H1 (cell line): Measurements from ENCODE around the gene TEX14. TPM values are rescaled to one million over a fixed set of nuclear protein-coding genes. Genes with fewer than 3 reads are reported as not detected.

ENCODE experiments used
- CTCF ChIA-PET: fragments of 300-600 bp; sonication (Branson Sonifier 250); formaldehyde crosslinking; loops from one replicate; lab custom pipeline; 2021; ENCODE audit not compliant: partially characterized antibody; lab: Charles Lee
- POLR2A ChIA-PET: fragments of 300-600 bp; sonication (Branson Sonifier 250); formaldehyde crosslinking; loops from one replicate; lab custom pipeline; 2021; ENCODE audit warnings: inconsistent platforms; ENCODE audit not compliant: partially characterized antibody; lab: Charles Lee
- DNase-seq, 2 experiments: peaks; one replicate each; pipeline versions ENCODE4 v3.0.0 to v3.0.0-alpha.2; 2010 to 2022; ENCODE audit warnings: low spot score in 2 of 2, low read depth in 1 of 2, mixed read lengths in 1 of 2
- FAIRE-seq: peaks from 2 replicates; lab custom pipeline; 2011; peaks lifted over from hg19 to GRCh38; lab: Jason Lieb, UNC
- H2AFZ ChIP-seq: 2 replicates; pipeline ENCODE4 v1.8.1; 2012; ENCODE audit warnings: low read length, inconsistent platforms
- H2AK5ac ChIP-seq: 2 replicates; pipeline ENCODE4 v1.6.1; 2013; ENCODE audit warnings: low read depth, low read length
- H2BK120ac ChIP-seq: replicated peaks from 2 replicates; pipeline ENCODE3; 2013; ENCODE audit warnings: low read depth, low read length, inconsistent platforms
- H2BK12ac ChIP-seq: 2 replicates; pipeline ENCODE4 v1.6.1; 2013; ENCODE audit warnings: low read depth, low read length
- H2BK15ac ChIP-seq: 2 replicates; pipeline ENCODE4 v1.6.1; 2013; ENCODE audit warnings: low read length
- H2BK20ac ChIP-seq: 2 replicates; pipeline ENCODE4 v1.6.1; 2013; ENCODE audit warnings: low read length
- H2BK5ac ChIP-seq: 2 replicates; pipeline ENCODE4 v1.6.1; 2013; ENCODE audit warnings: low read depth, low read length
- H3K14ac ChIP-seq: 2 replicates; pipeline ENCODE4 v1.6.1; 2013; ENCODE audit warnings: inconsistent platforms; ENCODE audit not compliant: insufficient read length
- H3K18ac ChIP-seq: 2 replicates; pipeline ENCODE4 v1.6.1; 2013; ENCODE audit warnings: low read length; ENCODE audit errors: extremely low read depth
- H3K23ac ChIP-seq: 2 replicates; pipeline ENCODE4 v1.6.1; 2013; ENCODE audit warnings: inconsistent platforms; ENCODE audit not compliant: insufficient read length
- H3K23me2 ChIP-seq: 2 replicates; pipeline ENCODE4 v1.6.1; 2013; ENCODE audit warnings: low read depth, low read length
- H3K27ac ChIP-seq: 2 replicates; pipeline ENCODE4 v1.6.1; 2011; ENCODE audit warnings: low read depth, low read length, inconsistent platforms
- H3K27me3 ChIP-seq, 4 experiments: replicated peaks in 1 of 4; 1 replicate in 1 of 4; 2 replicates in 3 of 4; pipeline versions ENCODE4 v1.6.1 to v1.8.1; 2011 to 2013; ENCODE audit warnings: low read length in 3 of 4, mild to moderate bottlenecking in 3 of 4, inconsistent platforms in 2 of 4, mixed read lengths in 2 of 4, moderate library complexity in 1 of 4; ENCODE audit not compliant: control insufficient read depth in 3 of 4, insufficient read depth in 3 of 4; ENCODE audit errors: extremely low read depth in 1 of 4
- H3K36me3 ChIP-seq, 4 experiments: 2 replicates each; pipeline versions ENCODE4 v1.6.1 to v1.8.1; 2011 to 2013; ENCODE audit warnings: mild to moderate bottlenecking in 4 of 4, low read length in 3 of 4, moderate library complexity in 2 of 4, control low read depth in 1 of 4, inconsistent platforms in 1 of 4; ENCODE audit not compliant: insufficient read depth in 4 of 4, control insufficient read depth in 2 of 4
- H3K4ac ChIP-seq: replicated peaks from 2 replicates; pipeline ENCODE3; 2013; ENCODE audit warnings: low read length, low read depth, mixed read lengths, inconsistent platforms; ENCODE audit not compliant: insufficient read length
- H3K4me1 ChIP-seq, 4 experiments: replicated peaks in 1 of 4; 1 replicate in 1 of 4; 2 replicates in 3 of 4; pipeline versions ENCODE4 v1.6.1 to v1.8.1; 2011 to 2013; ENCODE audit warnings: low read length in 3 of 4, inconsistent platforms in 2 of 4, mixed read lengths in 1 of 4; ENCODE audit not compliant: insufficient read depth in 4 of 4, control insufficient read depth in 3 of 4
- H3K4me2 ChIP-seq, 2 experiments: 2 replicates each; pipeline versions ENCODE4 v1.6.1 to v1.8.1; 2011 to 2013; ENCODE audit warnings: low read depth in 2 of 2, low read length in 2 of 2, control low read depth in 1 of 2, inconsistent platforms in 1 of 2, mild to moderate bottlenecking in 1 of 2; ENCODE audit not compliant: insufficient read depth in 1 of 2
- H3K4me3 ChIP-seq, 4 experiments: fragments of 200-600, 300-600 bp in 1 of 4; sonication (generic), shearing (Covaris generic), sonication (Bioruptor Twin) in 1 of 4; 2 replicates each; pipeline versions ENCODE4 v1.5.1 to v1.8.1; 2011 to 2016; ENCODE audit warnings: low read length in 4 of 4, low read depth in 3 of 4, control low read depth in 2 of 4, inconsistent platforms in 2 of 4, mild to moderate bottlenecking in 2 of 4, mixed read lengths in 1 of 4, moderate library complexity in 1 of 4; ENCODE audit not compliant: insufficient read depth in 2 of 4; ENCODE audit errors: extremely low read depth in 1 of 4
- H3K56ac ChIP-seq: replicated peaks from 2 replicates; pipeline ENCODE3; 2013; ENCODE audit warnings: low read depth, mild to moderate bottlenecking, mixed read lengths, low read length, inconsistent platforms; ENCODE audit not compliant: insufficient read length
- H3K79me1 ChIP-seq: 2 replicates; pipeline ENCODE4 v1.6.1; 2013; ENCODE audit warnings: low read depth, low read length, control low read depth
- H3K79me2 ChIP-seq, 2 experiments: 2 replicates each; pipeline versions ENCODE4 v1.6.1 to v1.8.1; 2012 to 2013; ENCODE audit warnings: low read length in 2 of 2, mild to moderate bottlenecking in 2 of 2, inconsistent platforms in 1 of 2; ENCODE audit not compliant: insufficient read depth in 2 of 2, control insufficient read depth in 1 of 2
- H3K9ac ChIP-seq, 4 experiments: replicated peaks in 1 of 4; 1 replicate in 1 of 4; 2 replicates in 3 of 4; pipeline versions ENCODE4 v1.6.1 to v1.8.1; 2011 to 2013; ENCODE audit warnings: low read depth in 3 of 4, low read length in 3 of 4, control low read depth in 2 of 4, mild to moderate bottlenecking in 2 of 4, moderate library complexity in 2 of 4, inconsistent platforms in 1 of 4; ENCODE audit errors: extremely low read depth in 1 of 4
- H3K9me3 ChIP-seq, 2 experiments: 2 replicates each; pipeline versions ENCODE4 v1.6.1 to v1.8.1; 2012 to 2013; ENCODE audit warnings: mild to moderate bottlenecking in 2 of 2, moderate library complexity in 2 of 2, control low read depth in 1 of 2, inconsistent platforms in 1 of 2, low read depth in 1 of 2, low read length in 1 of 2, mixed read lengths in 1 of 2; ENCODE audit not compliant: insufficient read depth in 2 of 2
- H4K20me1 ChIP-seq, 2 experiments: replicated peaks in 1 of 2; 2 replicates each; pipeline versions ENCODE3 to v1.8.1; 2011 to 2013; ENCODE audit warnings: inconsistent platforms in 2 of 2, low read length in 2 of 2, mild to moderate bottlenecking in 1 of 2; ENCODE audit not compliant: insufficient read depth in 2 of 2, control insufficient read depth in 1 of 2
- H4K5ac ChIP-seq: 2 replicates; pipeline ENCODE4 v1.6.1; 2013; ENCODE audit warnings: low read length, low read depth, mixed read lengths, inconsistent platforms; ENCODE audit not compliant: insufficient read length
- H4K8ac ChIP-seq: 2 replicates; pipeline ENCODE4 v1.8.0; 2013; ENCODE audit warnings: mild to moderate bottlenecking, moderate library complexity, low read length, inconsistent platforms; ENCODE audit not compliant: insufficient read depth; ENCODE audit errors: extremely low read depth
- H4K91ac ChIP-seq: replicated peaks from 2 replicates; pipeline ENCODE3; 2013; ENCODE audit warnings: low read length, mixed read lengths, inconsistent platforms; ENCODE audit not compliant: insufficient read length
- BRCA1 ChIP-seq: IDR thresholded peaks from 2 replicates; pipeline ENCODE4 v1.6.1; 2012; ENCODE audit warnings: low read depth, low read length, improper control_type of control experiment
- RBBP5 ChIP-seq: IDR thresholded peaks from 2 replicates; pipeline ENCODE4 v1.7.1; 2012; ENCODE audit warnings: low read depth, mild to moderate bottlenecking, inconsistent platforms, low read length, moderate library complexity, borderline replicate concordance
- WGBS, 2 experiments: shearing (Covaris generic) in 1 of 2; methylation state at CpG; one replicate each; pipeline versions ENCODE4 v1.1.6 to v1.1.7; 2013 to 2015; ENCODE audit warnings: low lambda C conversion rate in 2 of 2, mixed read lengths in 2 of 2, inconsistent platforms in 1 of 2, low coverage in 1 of 2, missing lambda C conversion rate in 1 of 2; ENCODE audit not compliant: insufficient replicate concordance in 2 of 2, insufficient coverage in 1 of 2, insufficient read length in 1 of 2; ENCODE audit errors: extremely low coverage in 1 of 2, missing lambda C conversion rate in 1 of 2; 5-methylcytosine and 5-hydroxymethylcytosine counted together
- polyA plus RNA-seq, 7 experiments: library from polyadenylated mRNA; depleted of rRNA in 3 of 7; stranded (reverse) in 5 of 7; unstranded in 2 of 7; fragments of >200 nt in 5 of 7; fragments of 200-250 nt in 2 of 7; gene quantifications; 1 replicate in 5 of 7; 2 replicates in 1 of 7; 4 replicates in 1 of 7; pipeline versions ENCODE4 v1.2.1 to v1.2.3, GENCODE V29; 2011 to 2013; ENCODE audit warnings: missing spikeins in 2 of 7, mixed read lengths in 2 of 7
- total RNA-seq: library from RNA; stranded (reverse); fragmentation: NEBNext Ultra II Directional; extraction: Animal tissue kit (Norgen Biotek cat#: 25700); gene quantifications from 2 replicates; pipeline ENCODE4 v1.2.1, GENCODE V29; 2021

TEX14 gene
- total and polyA plus RNA-seq, 2 of the 8 experiments (the other 6 are each of a cell fraction or from before 2014, with no cell fraction given), result 0.83 to 2.5 TPM

- no peak overlapping the region for H2AK5ac ChIP-seq
- no peaks in the 10 kb centered on the region for H3K79me2 ChIP-seq
- H2AFZ ChIP-seq, result no peak overlapping the region
- no peak overlapping the region for H4K5ac ChIP-seq
- FAIRE-seq (no peak), DNase-seq (no peak)
- no peak overlapping the region for H3K27ac ChIP-seq
- H3K4me3 ChIP-seq, result no peak overlapping the region
- H2BK5ac ChIP-seq, result no peak overlapping the region
- WGBS, 2 experiments, result 88% methylated on average over 10 of the region's 10 CpGs; no CpG with 5 or more reads in 1 of the 2 experiments
- H4K8ac ChIP-seq, result no peak overlapping the region
- CTCF ChIA-PET, result interaction anchor here (0.6 to 4.5 kb wide), 13 partner anchors 8 to 423 kb away, joined by 3 to 14 read pairs (median 5); no protein-coding TSS in a partner anchor
- no peak overlapping the region for H3K23ac ChIP-seq
- H3K4me2 ChIP-seq, result no peak overlapping the region
- H4K91ac ChIP-seq, result no peak overlapping the region
- H4K20me1 ChIP-seq, result no peaks in the 10 kb centered on the region
- no peaks in the 10 kb centered on the region for H3K4me1 ChIP-seq
- H2BK120ac ChIP-seq, result no peak overlapping the region
- no peak overlapping the region for H2BK20ac ChIP-seq
- H3K14ac ChIP-seq, result no peak overlapping the region
- H2BK15ac ChIP-seq, result no peak overlapping the region
- H3K79me1 ChIP-seq, result no peaks in the 10 kb centered on the region
- no peaks in the 10 kb centered on the region for H3K27me3 ChIP-seq
- TF ChIP-seq RBBP5 (no peak), BRCA1 (no peak)
- TF ChIP-seq, all 59 proteins: peak for 0
- H3K9ac ChIP-seq, result no peak overlapping the region
- H3K9me3 ChIP-seq, result no peaks in the 10 kb centered on the region
- H3K23me2 ChIP-seq, result no peaks in the 10 kb centered on the region
- H2BK12ac ChIP-seq, result no peak overlapping the region
- H3K36me3 ChIP-seq, result no peaks in the 10 kb centered on the region
- H3K4ac ChIP-seq, result no peak overlapping the region
- H3K18ac ChIP-seq, result no peak overlapping the region
- no peak overlapping the region for H3K56ac ChIP-seq
- POLR2A ChIA-PET, result interaction anchor here (0.8 to 7.7 kb wide), 4 partner anchors 27 to 73 kb away, joined by 3 to 68 read pairs (median 6); no protein-coding TSS in a partner anchor
Measured at GRCh38 chr17:58585554-58585953, 106.3 kb downstream of the TEX14 start.
